K562 (cell line): ENCODE data around the gene TP63. TPM values are rescaled to one million over a fixed set of nuclear protein-coding genes. Genes with fewer than 3 reads are reported as not detected.

ENCODE experiments used
- ATAC-seq: fragments of 200-7000 bp; cut with Tn5 transposase; 3 replicates; pipeline ENCODE4 v1.9.1; 2020; ENCODE audit warnings: moderate library complexity
- BruUV-seq: library from RNA; stranded (reverse); fragments of 400-500 nt; replicated peaks from 2 replicates; lab custom pipeline; 2021; lab: Mats Ljungman, UMichigan
- CTCF ChIA-PET: fragments of 300-600 bp; formaldehyde crosslinking; extraction: SDS; loops from one replicate; lab custom pipeline; 2021; ENCODE audit warnings: low intra/inter-chr PET ratio; lab: Yijun Ruan, JAX
- POLR2A ChIA-PET: fragments of 300-600, 350-650 bp; sonication (Branson Sonifier 250); formaldehyde crosslinking; extraction: SDS; loops from one replicate; lab custom pipeline; 2021; ENCODE audit warnings: antibody characterized with exemption, inconsistent platforms; lab: Yijun Ruan, JAX
- DNase-seq, 4 experiments: peaks; one replicate each; pipeline versions ENCODE4 v3.0.0 to v3.0.0-alpha.2; 2011 to 2018; ENCODE audit warnings: low spot score in 3 of 4, mixed read lengths in 3 of 4; ENCODE audit errors: extremely low read depth in 1 of 4
- FAIRE-seq: peaks from 2 replicates; lab custom pipeline; 2011; peaks lifted over from hg19 to GRCh38; lab: Jason Lieb, UNC
- H2AFZ ChIP-seq: 2 replicates; pipeline ENCODE4 v1.6.0; 2011; ENCODE audit warnings: low read depth, low read length, control low read depth, inconsistent platforms
- H3K27ac ChIP-seq: fragments of 200-600 bp; 3 replicates; pipeline ENCODE4 v1.8.0; 2011; ENCODE audit warnings: low read depth, mild to moderate bottlenecking, control low read depth, inconsistent platforms, low read length, moderate library complexity, mixed read lengths; ENCODE audit errors: extremely low read depth
- H3K27me3 ChIP-seq, 2 experiments: fragments of 300-600 bp in 1 of 2; 2 replicates in 1 of 2; 3 replicates in 1 of 2; pipeline versions ENCODE4 v1.6.0 to v1.8.0; 2011; ENCODE audit warnings: inconsistent platforms in 2 of 2, low read length in 2 of 2, mild to moderate bottlenecking in 1 of 2, mixed read lengths in 1 of 2, moderate library complexity in 1 of 2; ENCODE audit not compliant: control insufficient read depth in 2 of 2, insufficient read depth in 2 of 2
- H3K36me3 ChIP-seq: fragments of 300-600 bp; 3 replicates; pipeline ENCODE4 v1.8.0; 2011; ENCODE audit warnings: mild to moderate bottlenecking, low read length, inconsistent platforms; ENCODE audit not compliant: control insufficient read depth, insufficient read depth
- H3K4me1 ChIP-seq, 2 experiments: fragments of 200-600 bp in 1 of 2; replicated peaks in 1 of 2; 2 replicates in 1 of 2; 3 replicates in 1 of 2; pipeline versions ENCODE4 v1.5.1 to v1.8.0; 2011; ENCODE audit warnings: inconsistent platforms in 2 of 2, low read length in 2 of 2, mild to moderate bottlenecking in 1 of 2, mixed read lengths in 1 of 2, moderate library complexity in 1 of 2; ENCODE audit not compliant: control insufficient read depth in 2 of 2, insufficient read depth in 2 of 2
- H3K4me2 ChIP-seq: 2 replicates; pipeline ENCODE4 v1.6.1; 2011; ENCODE audit warnings: low read length, control low read depth, inconsistent platforms, mixed read lengths; ENCODE audit not compliant: insufficient read depth
- H3K4me3 ChIP-seq: fragments of 200-600 bp; sonication (generic), shearing (Covaris generic); 2 replicates; pipeline ENCODE4 v1.5.1; 2016; ENCODE audit warnings: control low read depth, inconsistent platforms
- H3K79me2 ChIP-seq: fragments of 200-600 bp; 3 replicates; pipeline ENCODE4 v1.8.0; 2011; ENCODE audit warnings: low read length, inconsistent platforms; ENCODE audit not compliant: control insufficient read depth, insufficient read depth
- H3K9ac ChIP-seq, 2 experiments: 2 replicates each; pipeline versions ENCODE4 v1.6.0 to v1.6.1; 2011; ENCODE audit warnings: low read depth in 2 of 2, low read length in 2 of 2, control low read depth in 1 of 2, inconsistent platforms in 1 of 2, mild to moderate bottlenecking in 1 of 2, mixed read lengths in 1 of 2; ENCODE audit not compliant: insufficient read depth in 1 of 2
- H3K9me1 ChIP-seq: one replicate; pipeline ENCODE4 v1.6.0; 2011; ENCODE audit warnings: inconsistent platforms, mild to moderate bottlenecking, low read length, moderate library complexity; ENCODE audit not compliant: control insufficient read depth, insufficient read depth
- H3K9me3 ChIP-seq: replicated peaks from 2 replicates; pipeline ENCODE4 v1.5.1; 2011; ENCODE audit warnings: low read depth, low read length, inconsistent platforms; ENCODE audit not compliant: control insufficient read depth, insufficient read depth
- H4K20me1 ChIP-seq: replicated peaks from 2 replicates; pipeline ENCODE4 v1.6.1; 2011; ENCODE audit warnings: low read length, inconsistent platforms, mixed read lengths; ENCODE audit not compliant: control insufficient read depth, insufficient read depth
- BCOR ChIP-seq: fragments of 450-650 bp; IDR thresholded peaks from 2 replicates; pipeline ENCODE4 v1.6.1; 2016
- BRCA1 ChIP-seq, 2 experiments: fragments of 450-650 bp in 1 of 2; sonication (generic) in 1 of 2; formaldehyde crosslinking in 1 of 2; IDR thresholded peaks; 2 replicates each; pipeline versions ENCODE4 v1.5.0 to v1.6.1; 2017 to 2020; ENCODE audit warnings: mild to moderate bottlenecking in 1 of 2, missing genetic modification reagents in 1 of 2
- HES1 ChIP-seq: fragments of 450-650 bp; IDR thresholded peaks from 2 replicates; pipeline ENCODE4 v1.6.1; 2016; ENCODE audit warnings: low read depth, mild to moderate bottlenecking, moderate library complexity
- ILK ChIP-seq: fragments of 450-650 bp; IDR thresholded peaks from 2 replicates; pipeline ENCODE4 v1.6.1; 2016; ENCODE audit warnings: missing genetic modification characterization, low read depth, mild to moderate bottlenecking, missing compliant biosample characterization, moderate library complexity, borderline replicate concordance
- PKNOX1 ChIP-seq: fragments of 450-650 bp; IDR thresholded peaks from 2 replicates; pipeline ENCODE4 v1.6.1; 2016
- ZNF316 ChIP-seq: fragments of 450-650 bp; IDR thresholded peaks from 2 replicates; pipeline ENCODE4 v1.6.1; 2016
- WGBS: fragments of 100-300 bp; shearing (Covaris generic); methylation state at CpG from one replicate; pipeline ENCODE4 v1.1.6; 2016; ENCODE audit warnings: low coverage, mixed read lengths; ENCODE audit not compliant: insufficient coverage; ENCODE audit errors: missing lambda C conversion rate; 5-methylcytosine and 5-hydroxymethylcytosine counted together
- in situ Hi-C: fragments of 300-500 bp; cut with MboI; formaldehyde crosslinking; loops from 4 replicates; pipeline ENCODE4 v1.15.0; 2018; ENCODE audit warnings: inconsistent platforms, mixed read lengths
- intact Hi-C: fragments of 100-400 bp; cut with micrococcal nuclease; formaldehyde crosslinking; loops from 2 replicates; pipeline ENCODE4 v1.14.2; 2022
- polyA plus RNA-seq, 8 experiments: library from polyadenylated mRNA; depleted of rRNA in 4 of 8; stranded (reverse) in 5 of 8; unstranded in 3 of 8; fragments of >200 nt; fragmentation: Nextera tagmentation in 2 of 8; fragmentation: Illumina TruSeq in 1 of 8; extraction: Ambion mirVana in 2 of 8; extraction: Trizol in 1 of 8; gene quantifications; 2 replicates each; pipeline versions ENCODE4 v1.2.1 to v1.2.3, GENCODE V29; 2011 to 2014; ENCODE audit warnings: inconsistent platforms in 1 of 8, missing spikeins in 1 of 8
- total RNA-seq, 7 experiments: library from RNA; depleted of rRNA in 6 of 7; stranded (reverse); fragments of >200 nt in 6 of 7; fragmentation: Illumina TruSeq in 2 of 7; extraction: Trizol in 2 of 7; gene quantifications; 2 replicates each; pipeline versions ENCODE4 v1.2.1 to v1.2.3, GENCODE V29; 2011 to 2021; ENCODE audit warnings: low replicate concordance in 1 of 7
- TF ChIP-seq, protein P1 (sequence below): fragments of 450-650 bp; IDR thresholded peaks from 2 replicates; pipeline ENCODE4 v1.6.1; 2014; ENCODE audit warnings: low read depth, mild to moderate bottlenecking, moderate library complexity, borderline replicate concordance
- TF ChIP-seq, protein P2 (sequence below): fragments of 450-650 bp; IDR thresholded peaks from 2 replicates; pipeline ENCODE4 v1.6.1; 2016; ENCODE audit warnings: low read depth
- TF ChIP-seq, protein P3 (sequence below): sonication (generic); formaldehyde crosslinking; IDR thresholded peaks from 2 replicates; pipeline ENCODE4 v1.8.0; 2022; ENCODE audit warnings: mild to moderate bottlenecking, low read depth, missing genetic modification reagents

The TP63 gene
- total and polyA plus RNA-seq, 9 of the 15 experiments (the other 6 are each of a cell fraction or from before 2014, with no cell fraction given): 0.32 to 1.4 (median 0.50) TPM

- CTCF ChIA-PET: no interaction called here
- Histone ChIP-seq H3K27ac (no peak overlapping the region), H4K20me1 (no peaks in the 10 kb centered on the region), H2AFZ (no peak overlapping the region), H3K4me2 (no peak overlapping the region), H3K9me3 (no peaks in the 10 kb centered on the region), H3K79me2 (no peaks in the 10 kb centered on the region), H3K36me3 (no peaks in the 10 kb centered on the region), H3K4me1 (no peaks in the 10 kb centered on the region), H3K4me3 (no peak overlapping the region), H3K9ac (no peak overlapping the region), H3K27me3 (no peaks in the 10 kb centered on the region), H3K9me1 (no peaks in the 10 kb centered on the region)
- POLR2A ChIA-PET: no interaction called here
- intact Hi-C loops: no loop called here
- DNase-seq (no peak), FAIRE-seq (no peak), ATAC-seq (no peak)
- WGBS: 0% methylated on average over 1 of the region's 1 CpG
- in situ Hi-C loops: no loop called here
- BruUV-seq: no TSS peak
- TF ChIP-seq, protein P1, sequence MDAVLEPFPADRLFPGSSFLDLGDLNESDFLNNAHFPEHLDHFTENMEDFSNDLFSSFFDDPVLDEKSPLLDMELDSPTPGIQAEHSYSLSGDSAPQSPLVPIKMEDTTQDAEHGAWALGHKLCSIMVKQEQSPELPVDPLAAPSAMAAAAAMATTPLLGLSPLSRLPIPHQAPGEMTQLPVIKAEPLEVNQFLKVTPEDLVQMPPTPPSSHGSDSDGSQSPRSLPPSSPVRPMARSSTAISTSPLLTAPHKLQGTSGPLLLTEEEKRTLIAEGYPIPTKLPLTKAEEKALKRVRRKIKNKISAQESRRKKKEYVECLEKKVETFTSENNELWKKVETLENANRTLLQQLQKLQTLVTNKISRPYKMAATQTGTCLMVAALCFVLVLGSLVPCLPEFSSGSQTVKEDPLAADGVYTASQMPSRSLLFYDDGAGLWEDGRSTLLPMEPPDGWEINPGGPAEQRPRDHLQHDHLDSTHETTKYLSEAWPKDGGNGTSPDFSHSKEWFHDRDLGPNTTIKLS: no peak
- TF ChIP-seq BCOR (no peak), ILK (tag) (no peak), PKNOX1 (no peak), HES1 (no peak), BRCA1 (IDR thresholded peaks at IDR 0.05) (no peak), BRCA1 (CRISPR knock-in tag; IDR thresholded peaks at IDR 0.05) (no peak), ZNF316 (no peak)
- TF ChIP-seq, protein P2, sequence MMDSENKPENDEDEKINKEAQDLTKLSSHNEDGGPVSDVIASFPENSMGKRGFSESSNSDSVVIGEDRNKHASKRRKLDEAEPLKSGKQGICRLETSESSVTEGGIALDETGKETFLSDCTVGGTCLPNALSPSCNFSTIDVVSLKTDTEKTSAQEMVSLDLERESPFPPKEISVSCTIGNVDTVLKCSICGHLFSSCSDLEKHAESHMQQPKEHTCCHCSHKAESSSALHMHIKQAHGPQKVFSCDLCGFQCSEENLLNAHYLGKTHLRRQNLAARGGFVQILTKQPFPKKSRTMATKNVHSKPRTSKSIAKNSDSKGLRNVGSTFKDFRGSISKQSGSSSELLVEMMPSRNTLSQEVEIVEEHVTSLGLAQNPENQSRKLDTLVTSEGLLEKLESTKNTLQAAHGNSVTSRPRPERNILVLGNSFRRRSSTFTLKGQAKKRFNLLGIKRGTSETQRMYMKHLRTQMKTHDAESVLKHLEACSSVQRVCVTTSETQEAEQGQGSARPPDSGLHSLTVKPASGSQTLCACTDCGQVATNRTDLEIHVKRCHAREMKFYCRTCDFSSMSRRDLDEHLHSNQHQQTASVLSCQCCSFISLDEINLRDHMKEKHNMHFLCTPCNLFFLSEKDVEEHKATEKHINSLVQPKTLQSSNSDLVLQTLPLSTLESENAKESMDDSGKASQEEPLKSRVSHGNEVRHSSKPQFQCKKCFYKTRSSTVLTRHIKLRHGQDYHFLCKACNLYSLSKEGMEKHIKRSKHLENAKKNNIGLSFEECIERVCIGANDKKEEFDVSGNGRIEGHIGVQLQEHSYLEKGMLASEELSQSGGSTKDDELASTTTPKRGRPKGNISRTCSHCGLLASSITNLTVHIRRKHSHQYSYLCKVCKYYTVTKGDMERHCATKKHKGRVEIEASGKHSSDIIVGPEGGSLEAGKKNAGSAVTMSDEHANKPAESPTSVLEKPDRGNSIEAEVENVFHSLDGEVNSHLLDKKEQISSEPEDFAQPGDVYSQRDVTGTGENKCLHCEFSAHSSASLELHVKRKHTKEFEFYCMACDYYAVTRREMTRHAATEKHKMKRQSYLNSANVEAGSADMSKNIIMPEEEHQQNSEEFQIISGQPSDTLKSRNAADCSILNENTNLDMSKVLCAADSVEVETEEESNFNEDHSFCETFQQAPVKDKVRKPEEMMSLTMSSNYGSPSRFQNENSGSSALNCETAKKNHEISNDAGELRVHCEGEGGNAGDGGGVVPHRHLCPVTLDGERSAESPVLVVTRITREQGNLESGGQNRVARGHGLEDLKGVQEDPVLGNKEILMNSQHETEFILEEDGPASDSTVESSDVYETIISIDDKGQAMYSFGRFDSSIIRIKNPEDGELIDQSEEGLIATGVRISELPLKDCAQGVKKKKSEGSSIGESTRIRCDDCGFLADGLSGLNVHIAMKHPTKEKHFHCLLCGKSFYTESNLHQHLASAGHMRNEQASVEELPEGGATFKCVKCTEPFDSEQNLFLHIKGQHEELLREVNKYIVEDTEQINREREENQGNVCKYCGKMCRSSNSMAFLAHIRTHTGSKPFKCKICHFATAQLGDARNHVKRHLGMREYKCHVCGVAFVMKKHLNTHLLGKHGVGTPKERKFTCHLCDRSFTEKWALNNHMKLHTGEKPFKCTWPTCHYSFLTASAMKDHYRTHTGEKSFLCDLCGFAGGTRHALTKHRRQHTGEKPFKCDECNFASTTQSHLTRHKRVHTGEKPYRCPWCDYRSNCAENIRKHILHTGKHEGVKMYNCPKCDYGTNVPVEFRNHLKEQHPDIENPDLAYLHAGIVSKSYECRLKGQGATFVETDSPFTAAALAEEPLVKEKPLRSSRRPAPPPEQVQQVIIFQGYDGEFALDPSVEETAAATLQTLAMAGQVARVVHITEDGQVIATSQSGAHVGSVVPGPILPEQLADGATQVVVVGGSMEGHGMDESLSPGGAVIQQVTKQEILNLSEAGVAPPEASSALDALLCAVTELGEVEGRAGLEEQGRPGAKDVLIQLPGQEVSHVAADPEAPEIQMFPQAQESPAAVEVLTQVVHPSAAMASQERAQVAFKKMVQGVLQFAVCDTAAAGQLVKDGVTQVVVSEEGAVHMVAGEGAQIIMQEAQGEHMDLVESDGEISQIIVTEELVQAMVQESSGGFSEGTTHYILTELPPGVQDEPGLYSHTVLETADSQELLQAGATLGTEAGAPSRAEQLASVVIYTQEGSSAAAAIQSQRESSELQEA: no peak
- TF ChIP-seq, protein P3, sequence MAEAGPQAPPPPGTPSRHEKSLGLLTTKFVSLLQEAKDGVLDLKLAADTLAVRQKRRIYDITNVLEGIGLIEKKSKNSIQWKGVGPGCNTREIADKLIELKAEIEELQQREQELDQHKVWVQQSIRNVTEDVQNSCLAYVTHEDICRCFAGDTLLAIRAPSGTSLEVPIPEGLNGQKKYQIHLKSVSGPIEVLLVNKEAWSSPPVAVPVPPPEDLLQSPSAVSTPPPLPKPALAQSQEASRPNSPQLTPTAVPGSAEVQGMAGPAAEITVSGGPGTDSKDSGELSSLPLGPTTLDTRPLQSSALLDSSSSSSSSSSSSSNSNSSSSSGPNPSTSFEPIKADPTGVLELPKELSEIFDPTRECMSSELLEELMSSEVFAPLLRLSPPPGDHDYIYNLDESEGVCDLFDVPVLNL (CRISPR knock-in tag): no peak
Measured at GRCh38 chr3:189799366-189799765, 168.2 kb downstream of the TP63 start.
